ENCODE results near the gene SH3BP2.

GRCh38 chr4:2871911-2872310 is 79.0 kb downstream of the SH3BP2 start:
- TF ChIP-seq CTCF (IDR thresholded peaks at IDR 0.05 in 2 of 3, conservative IDR thresholded peaks at IDR 0.05 in 1 of 3; ENCODE audit: borderline replicate concordance in 1 of 3, insufficient read depth in 1 of 3, low read depth in 2 of 3, low read length in 2 of 3) (no peak), EZH2phosphoT487 (IDR thresholded peaks at IDR 0.05; ENCODE audit: borderline replicate concordance) (no peak), EZH2 (IDR thresholded peaks at IDR 0.05) (no peak), JUND (IDR thresholded peaks at IDR 0.05) (no peak), MAX (IDR thresholded peaks at IDR 0.05) (no peak), TCF7L2 (IDR thresholded peaks at IDR 0.05; ENCODE audit: borderline replicate concordance, extremely low read depth, insufficient read depth, insufficient read length) (no peak), ZFX (IDR thresholded peaks at IDR 0.05) (no peak), CBX3 (IDR thresholded peaks at IDR 0.05; ENCODE audit: low read depth) (no peak)
